Ishikawa (cell line): ENCODE data around the gene RNF31.

Experiments
- CEBPB ChIP-seq: IDR thresholded peaks from 2 replicates; pipeline ENCODE4 v1.6.1; 2012
- CREB1 ChIP-seq: IDR thresholded peaks from 2 replicates; pipeline ENCODE4 v1.6.1; 2012; ENCODE audit warnings: low read depth
- EGR1 ChIP-seq: IDR thresholded peaks from 2 replicates; pipeline ENCODE4 v1.6.1; 2012
- EP300 ChIP-seq: IDR thresholded peaks from 2 replicates; pipeline ENCODE4 v1.6.1; 2012; ENCODE audit warnings: borderline replicate concordance
- FOXM1 ChIP-seq: IDR thresholded peaks from 2 replicates; pipeline ENCODE4 v1.6.1; 2012; ENCODE audit warnings: low read depth, borderline replicate concordance
- NFIC ChIP-seq: IDR thresholded peaks from 2 replicates; pipeline ENCODE4 v1.6.1; 2012
- RAD21 ChIP-seq: IDR thresholded peaks from 2 replicates; pipeline ENCODE4 v1.6.1; 2012; ENCODE audit warnings: low read depth
- TAF1 ChIP-seq: IDR thresholded peaks from 2 replicates; pipeline ENCODE4 v1.6.1; 2012; ENCODE audit warnings: low read depth, mild to moderate bottlenecking
- TCF12 ChIP-seq: IDR thresholded peaks from 2 replicates; pipeline ENCODE4 v1.6.1; 2012; ENCODE audit warnings: low read depth
- TEAD4 ChIP-seq: IDR thresholded peaks from 2 replicates; pipeline ENCODE4 v1.6.1; 2012
- YY1 ChIP-seq: IDR thresholded peaks from 2 replicates; pipeline ENCODE4 v1.6.1; 2012; ENCODE audit warnings: low read depth
- ZBTB7A ChIP-seq: IDR thresholded peaks from 2 replicates; pipeline ENCODE4 v1.6.1; 2012; ENCODE audit warnings: low read depth
- TF ChIP-seq, protein P1 (sequence below): IDR thresholded peaks from 2 replicates; pipeline ENCODE4 v1.6.1; 2012; ENCODE audit warnings: low read depth, mild to moderate bottlenecking
- TF ChIP-seq, protein P2 (sequence below): IDR thresholded peaks from 2 replicates; pipeline ENCODE4 v1.6.1; 2012
- TF ChIP-seq, protein P3 (sequence below): IDR thresholded peaks from 2 replicates; pipeline ENCODE4 v1.6.1; 2012

The RNF31 gene

DNA sequence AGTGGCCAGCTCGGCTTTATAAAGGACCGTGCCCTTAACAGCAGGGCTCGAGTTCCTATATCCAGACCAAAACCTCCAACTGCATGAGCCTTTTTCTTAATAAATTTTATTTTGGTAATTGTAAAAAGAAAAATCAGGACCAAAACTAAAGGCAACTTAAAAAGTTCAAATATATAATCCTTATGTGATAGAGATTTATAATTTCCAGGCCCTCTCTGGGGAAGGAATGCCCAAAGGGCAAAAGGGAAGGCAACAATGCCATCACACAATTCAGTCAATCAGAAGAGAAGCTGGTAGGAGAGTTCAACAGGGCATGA lies 41.7 kb downstream of the RNF31 start:
- no peak for TF ChIP-seq FOXM1
- TF ChIP-seq CREB1 = no peak
- TF ChIP-seq, protein P1, sequence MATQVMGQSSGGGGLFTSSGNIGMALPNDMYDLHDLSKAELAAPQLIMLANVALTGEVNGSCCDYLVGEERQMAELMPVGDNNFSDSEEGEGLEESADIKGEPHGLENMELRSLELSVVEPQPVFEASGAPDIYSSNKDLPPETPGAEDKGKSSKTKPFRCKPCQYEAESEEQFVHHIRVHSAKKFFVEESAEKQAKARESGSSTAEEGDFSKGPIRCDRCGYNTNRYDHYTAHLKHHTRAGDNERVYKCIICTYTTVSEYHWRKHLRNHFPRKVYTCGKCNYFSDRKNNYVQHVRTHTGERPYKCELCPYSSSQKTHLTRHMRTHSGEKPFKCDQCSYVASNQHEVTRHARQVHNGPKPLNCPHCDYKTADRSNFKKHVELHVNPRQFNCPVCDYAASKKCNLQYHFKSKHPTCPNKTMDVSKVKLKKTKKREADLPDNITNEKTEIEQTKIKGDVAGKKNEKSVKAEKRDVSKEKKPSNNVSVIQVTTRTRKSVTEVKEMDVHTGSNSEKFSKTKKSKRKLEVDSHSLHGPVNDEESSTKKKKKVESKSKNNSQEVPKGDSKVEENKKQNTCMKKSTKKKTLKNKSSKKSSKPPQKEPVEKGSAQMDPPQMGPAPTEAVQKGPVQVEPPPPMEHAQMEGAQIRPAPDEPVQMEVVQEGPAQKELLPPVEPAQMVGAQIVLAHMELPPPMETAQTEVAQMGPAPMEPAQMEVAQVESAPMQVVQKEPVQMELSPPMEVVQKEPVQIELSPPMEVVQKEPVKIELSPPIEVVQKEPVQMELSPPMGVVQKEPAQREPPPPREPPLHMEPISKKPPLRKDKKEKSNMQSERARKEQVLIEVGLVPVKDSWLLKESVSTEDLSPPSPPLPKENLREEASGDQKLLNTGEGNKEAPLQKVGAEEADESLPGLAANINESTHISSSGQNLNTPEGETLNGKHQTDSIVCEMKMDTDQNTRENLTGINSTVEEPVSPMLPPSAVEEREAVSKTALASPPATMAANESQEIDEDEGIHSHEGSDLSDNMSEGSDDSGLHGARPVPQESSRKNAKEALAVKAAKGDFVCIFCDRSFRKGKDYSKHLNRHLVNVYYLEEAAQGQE = no peak

DNA sequence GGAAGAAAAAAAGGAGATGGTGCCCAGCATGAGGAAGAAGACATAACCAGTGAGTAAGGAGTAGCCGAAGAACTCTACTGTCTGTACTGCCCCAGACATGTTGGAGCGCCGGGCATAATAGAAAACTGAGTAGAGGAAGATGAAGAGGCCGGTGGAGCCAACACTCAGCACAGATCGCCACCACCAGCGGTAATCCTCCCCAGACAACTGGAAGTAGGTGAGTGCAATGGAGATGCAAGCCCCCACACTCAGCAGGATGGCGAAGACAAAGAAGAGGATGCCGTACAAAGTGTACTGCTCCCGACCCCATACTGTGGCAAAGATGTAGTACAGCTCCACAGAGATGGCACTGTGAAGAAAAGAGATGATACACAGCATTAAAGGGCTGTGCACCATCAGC lies 42.2 kb downstream of the RNF31 start:
- TF ChIP-seq FOXM1 = no peak

DNA sequence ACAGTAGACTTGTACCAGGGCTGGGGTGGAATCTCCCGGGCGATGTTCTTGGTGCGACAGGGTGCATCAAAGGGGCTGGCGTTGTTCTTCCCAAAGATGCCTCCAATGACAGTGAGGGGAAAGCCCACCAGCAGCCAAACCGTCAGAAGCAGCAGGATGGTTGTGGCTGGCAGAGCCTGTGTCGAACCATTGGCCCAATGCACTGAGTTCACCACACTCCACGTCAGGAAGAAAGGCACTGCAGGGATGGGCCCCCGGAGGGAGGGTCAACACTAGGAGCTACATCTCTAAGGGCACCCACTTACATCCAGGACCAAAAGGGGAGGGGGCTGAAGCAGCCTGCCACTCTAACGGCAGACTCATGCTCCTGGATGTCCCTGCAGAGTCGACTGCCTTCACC lies 43.1 kb downstream of the RNF31 start:
- no peak for TF ChIP-seq TCF12
- no peak for TF ChIP-seq NFIC
- no peak for TF ChIP-seq FOXM1
- no peak for TF ChIP-seq EGR1
- TF ChIP-seq ZBTB7A = no peak
- TF ChIP-seq EP300 = no peak
- TF ChIP-seq, protein P2, sequence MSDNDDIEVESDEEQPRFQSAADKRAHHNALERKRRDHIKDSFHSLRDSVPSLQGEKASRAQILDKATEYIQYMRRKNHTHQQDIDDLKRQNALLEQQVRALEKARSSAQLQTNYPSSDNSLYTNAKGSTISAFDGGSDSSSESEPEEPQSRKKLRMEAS = no peak
- TF ChIP-seq, protein P3, sequence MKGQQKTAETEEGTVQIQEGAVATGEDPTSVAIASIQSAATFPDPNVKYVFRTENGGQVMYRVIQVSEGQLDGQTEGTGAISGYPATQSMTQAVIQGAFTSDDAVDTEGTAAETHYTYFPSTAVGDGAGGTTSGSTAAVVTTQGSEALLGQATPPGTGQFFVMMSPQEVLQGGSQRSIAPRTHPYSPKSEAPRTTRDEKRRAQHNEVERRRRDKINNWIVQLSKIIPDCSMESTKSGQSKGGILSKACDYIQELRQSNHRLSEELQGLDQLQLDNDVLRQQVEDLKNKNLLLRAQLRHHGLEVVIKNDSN = no peak

DNA sequence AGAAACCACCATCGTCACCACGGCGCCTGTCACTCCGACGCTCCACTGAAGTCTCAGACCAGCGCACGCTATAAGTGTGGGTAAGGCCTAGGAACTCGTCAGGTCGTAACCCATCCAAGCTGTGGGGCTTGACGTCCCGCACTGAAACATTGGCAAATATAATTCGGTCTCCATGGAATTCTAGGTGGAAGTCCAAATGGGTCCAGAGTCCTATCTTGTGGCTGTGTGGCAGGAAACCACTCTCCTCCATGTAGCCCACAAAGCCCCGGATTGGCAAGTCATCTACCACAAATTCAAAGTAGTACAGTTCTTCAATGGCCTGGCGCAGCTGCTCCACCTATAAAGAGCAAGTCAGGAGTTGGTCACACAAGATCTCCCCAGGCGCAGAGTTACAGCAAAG lies 45.6 kb downstream of the RNF31 start:
- TF ChIP-seq CEBPB (no peak), RAD21 (no peak), NFIC (no peak), EP300 (no peak), FOXM1 (no peak), TAF1 (no peak), YY1 (no peak), CREB1 (no peak), TCF12 (no peak)
- TF ChIP-seq, protein P1 = no peak

DNA sequence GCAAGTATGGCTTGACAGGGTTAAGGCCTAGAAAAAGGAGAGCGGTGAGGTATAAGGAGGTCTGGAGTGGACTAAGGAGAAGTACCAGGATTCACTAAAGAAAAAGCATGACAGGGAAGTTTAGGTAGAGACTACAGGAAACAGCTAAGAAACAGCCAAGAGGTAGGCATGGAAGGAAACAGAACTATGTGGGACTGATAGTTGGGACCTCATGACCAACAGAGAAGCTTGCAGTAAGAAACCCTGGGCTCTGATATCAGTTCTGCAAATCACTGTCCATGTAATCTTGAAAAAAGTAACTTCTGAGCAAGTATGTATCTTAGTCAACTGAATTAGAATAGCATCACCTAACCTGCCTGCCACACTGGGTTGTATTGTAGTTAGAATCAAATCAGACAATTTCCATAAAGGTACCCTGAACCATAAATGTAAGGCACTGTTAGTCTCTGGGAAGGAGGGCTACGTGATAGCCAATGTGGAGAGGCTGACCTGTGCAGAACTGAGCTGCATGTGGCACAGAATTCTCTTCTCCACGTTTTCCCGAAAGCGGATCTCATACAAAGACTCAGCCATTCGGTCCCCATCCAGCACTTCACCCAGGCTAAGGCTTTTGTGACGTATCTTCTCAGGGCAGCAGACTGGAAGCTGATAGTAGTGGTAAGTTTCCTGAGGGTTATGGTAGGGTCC lies 47.0 kb downstream of the RNF31 start:
- TF ChIP-seq TCF12 (no peak), NFIC (no peak), TEAD4 (no peak), TAF1 (no peak), CREB1 (no peak), EGR1 (no peak), CEBPB (no peak), ZBTB7A (no peak), YY1 (no peak), RAD21 (no peak), EP300 (no peak), FOXM1 (no peak)
- TF ChIP-seq, protein P2 = no peak
- TF ChIP-seq, protein P3 = no peak
- TF ChIP-seq, protein P1 = no peak

DNA sequence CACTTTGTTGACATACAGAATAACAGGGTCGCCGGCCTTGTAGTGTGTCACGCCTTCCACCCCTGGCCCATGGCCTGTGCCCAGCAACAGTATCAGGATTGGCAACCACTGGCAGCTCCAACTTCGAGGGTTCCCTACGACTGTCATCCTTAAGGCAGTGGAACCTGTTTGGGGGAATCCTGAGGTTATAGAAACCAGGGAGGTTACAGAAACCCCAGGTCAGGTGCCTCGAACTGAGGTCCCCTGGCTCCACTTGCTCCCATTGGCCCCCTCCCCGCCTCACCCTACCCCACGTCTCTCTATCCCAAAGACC lies 47.5 kb downstream of the RNF31 start:
- TF ChIP-seq, protein P2 = no peak
- TF ChIP-seq TCF12 (no peak), FOXM1 (no peak), NFIC (no peak)
- TF ChIP-seq, protein P3 = no peak
